ENCODE results near the gene LAMC1. TPM values are rescaled to one million over a fixed set of nuclear protein-coding genes. Genes with fewer than 3 reads are reported as not detected.
"Not testable (repeated sequence)": the region's sequence is repeated elsewhere in the genome, so short reads cannot be mapped to it uniquely, and the experiment has no call there.

The LAMC1 gene
- total and polyA plus RNA-seq, 4 donors, result 23.4 to 272 (median 116) TPM

DNA sequence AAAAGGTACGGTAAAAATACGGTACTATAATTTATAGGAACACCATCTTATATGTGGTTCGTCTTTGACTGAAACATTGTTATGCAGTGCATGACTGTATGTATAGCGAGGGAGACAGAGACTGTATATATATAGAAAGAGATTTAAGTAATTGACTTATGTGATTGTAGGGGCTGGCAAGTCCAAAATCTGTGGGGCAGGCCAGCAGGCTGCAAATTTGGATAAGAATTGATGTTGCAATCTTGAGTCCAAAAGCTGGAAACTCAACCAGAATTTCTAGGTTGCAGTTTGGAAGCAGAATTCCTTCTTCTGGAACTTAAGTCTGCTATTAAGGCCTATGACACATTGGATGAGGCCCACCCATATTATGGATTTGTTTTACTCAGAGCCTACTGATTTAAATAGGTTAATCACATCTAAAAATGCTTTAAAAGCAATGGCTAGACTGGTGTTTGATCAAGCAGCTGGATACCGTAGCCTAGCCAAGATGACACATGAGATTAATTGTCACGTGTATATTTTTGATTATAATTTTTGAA is 42.0 kb downstream of the LAMC1 start:
- H3K27me3 ChIP-seq (ENCODE audit: control insufficient read depth in 3 of 3, insufficient read depth in 3 of 3, low read length in 2 of 3), result no peaks in the 10 kb centered on the region
- peaks cover 2 to 22% (median 4%) of the 10 kb centered on the region in 5 donors for H3K4me1 ChIP-seq (ENCODE audit: control insufficient read depth in 5 of 5, insufficient read depth in 5 of 5, low read length in 5 of 5)
- TF ChIP-seq, protein P1, sequence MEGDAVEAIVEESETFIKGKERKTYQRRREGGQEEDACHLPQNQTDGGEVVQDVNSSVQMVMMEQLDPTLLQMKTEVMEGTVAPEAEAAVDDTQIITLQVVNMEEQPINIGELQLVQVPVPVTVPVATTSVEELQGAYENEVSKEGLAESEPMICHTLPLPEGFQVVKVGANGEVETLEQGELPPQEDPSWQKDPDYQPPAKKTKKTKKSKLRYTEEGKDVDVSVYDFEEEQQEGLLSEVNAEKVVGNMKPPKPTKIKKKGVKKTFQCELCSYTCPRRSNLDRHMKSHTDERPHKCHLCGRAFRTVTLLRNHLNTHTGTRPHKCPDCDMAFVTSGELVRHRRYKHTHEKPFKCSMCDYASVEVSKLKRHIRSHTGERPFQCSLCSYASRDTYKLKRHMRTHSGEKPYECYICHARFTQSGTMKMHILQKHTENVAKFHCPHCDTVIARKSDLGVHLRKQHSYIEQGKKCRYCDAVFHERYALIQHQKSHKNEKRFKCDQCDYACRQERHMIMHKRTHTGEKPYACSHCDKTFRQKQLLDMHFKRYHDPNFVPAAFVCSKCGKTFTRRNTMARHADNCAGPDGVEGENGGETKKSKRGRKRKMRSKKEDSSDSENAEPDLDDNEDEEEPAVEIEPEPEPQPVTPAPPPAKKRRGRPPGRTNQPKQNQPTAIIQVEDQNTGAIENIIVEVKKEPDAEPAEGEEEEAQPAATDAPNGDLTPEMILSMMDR (IDR thresholded peaks at IDR 0.05; ENCODE audit: control extremely low read depth, extremely low read depth), result no peak
- 93 to 98% methylated on average over 6 of the region's 6 CpGs for WGBS, 2 donors
- ATAC-seq (ENCODE audit: insufficient read depth, low FRiP score) (no peak), DNase-seq (no peak)
- H3K9ac ChIP-seq (ENCODE audit: insufficient read depth in 1 of 2, low read length in 2 of 2), result no peak overlapping the region
- H3K4me3 ChIP-seq, result no peak overlapping the region
- H3K9me3 ChIP-seq (ENCODE audit: control insufficient read depth in 4 of 4, insufficient read depth in 3 of 4, low read length in 3 of 4), result peaks cover 0 to 2% (median 0%) of the 10 kb centered on the region in 4 donors
- no peak overlapping the region for H3K27ac ChIP-seq (ENCODE audit: low read depth in 1 of 2, low read length in 1 of 2)
- H3K36me3 ChIP-seq (ENCODE audit: control insufficient read depth in 4 of 4, insufficient read depth in 4 of 4, low read length in 4 of 4), result no peaks in the 10 kb centered on the region

DNA sequence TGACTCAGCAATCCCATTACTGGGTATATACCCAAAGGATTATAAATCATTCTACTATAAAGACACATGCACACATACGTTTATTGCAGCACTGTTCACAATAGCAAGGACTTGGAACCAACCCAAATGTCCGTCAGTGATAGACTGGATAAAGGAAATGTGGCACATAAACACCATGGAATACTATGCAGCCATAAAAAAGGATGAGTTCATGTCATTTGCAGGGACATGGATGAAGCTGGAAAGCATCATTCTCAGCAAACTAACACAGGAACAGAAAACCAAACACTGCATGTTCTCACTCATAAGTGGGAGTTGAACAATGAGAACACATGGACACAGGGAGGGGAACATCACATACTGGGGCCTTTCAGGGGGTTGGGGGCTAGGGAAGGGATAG is 43.2 kb downstream of the LAMC1 start:
- DNase-seq; ATAC-seq (ENCODE audit: insufficient read depth, low FRiP score); H3K36me3 ChIP-seq (ENCODE audit: control insufficient read depth in 4 of 4, insufficient read depth in 4 of 4, low read length in 4 of 4); H3K4me3 ChIP-seq; H3K27me3 ChIP-seq (ENCODE audit: control insufficient read depth in 3 of 3, insufficient read depth in 3 of 3, low read length in 2 of 3); H3K9me3 ChIP-seq (ENCODE audit: control insufficient read depth in 4 of 4, insufficient read depth in 3 of 4, low read length in 3 of 4); H3K27ac ChIP-seq (ENCODE audit: low read depth in 1 of 2, low read length in 1 of 2); H3K9ac ChIP-seq (ENCODE audit: insufficient read depth in 1 of 2, low read length in 2 of 2): not testable (repeated sequence)
- WGBS, 2 donors, result 80 to 81% methylated on average over 2 of the region's 2 CpGs
- H3K4me1 ChIP-seq (ENCODE audit: control insufficient read depth in 5 of 5, insufficient read depth in 5 of 5, low read length in 5 of 5), result peaks cover 2 to 18% (median 8%) of the 10 kb centered on the region in 5 donors

DNA sequence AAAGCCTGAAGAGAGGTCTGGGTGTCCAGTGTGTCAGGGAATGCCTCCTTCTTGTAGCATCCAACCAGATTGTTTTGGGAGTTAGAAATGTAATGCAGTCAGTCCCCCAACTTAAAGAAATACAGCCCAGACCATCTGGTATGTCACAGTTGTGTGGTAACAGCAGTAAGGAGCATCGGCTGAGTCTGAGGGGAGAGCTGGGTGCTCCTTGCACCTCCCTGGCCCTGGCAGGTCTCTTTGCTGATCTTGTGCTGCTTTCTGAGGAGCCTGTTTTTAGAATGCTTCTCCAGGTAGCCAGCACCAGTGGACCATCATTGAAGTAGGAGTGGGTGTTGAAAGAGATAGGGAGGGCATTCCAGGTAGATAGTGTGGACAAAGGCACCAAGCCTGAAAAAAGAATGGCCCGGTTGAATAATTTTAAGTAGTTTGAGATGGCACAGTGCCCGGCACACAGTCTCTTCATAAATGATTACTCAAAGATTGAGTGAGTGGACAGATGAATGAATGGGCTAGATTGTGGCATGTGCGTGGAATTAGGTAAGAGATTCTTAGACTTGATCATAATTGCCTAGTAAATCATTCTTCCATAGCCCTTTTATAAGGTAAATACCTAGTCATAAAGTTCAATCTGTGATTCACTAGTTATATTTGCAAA is 46.5 kb downstream of the LAMC1 start:
- Histone ChIP-seq H3K9ac (ENCODE audit: insufficient read depth in 1 of 2, low read length in 2 of 2) (no peak overlapping the region), H3K27me3 (ENCODE audit: control insufficient read depth in 3 of 3, insufficient read depth in 3 of 3, low read length in 2 of 3) (no peaks in the 10 kb centered on the region), H3K27ac (ENCODE audit: low read depth in 1 of 2, low read length in 1 of 2) (no peak overlapping the region), H3K4me1 (ENCODE audit: control insufficient read depth in 5 of 5, insufficient read depth in 5 of 5, low read length in 5 of 5) (peaks cover 4 to 32% (median 10%) of the 10 kb centered on the region in 5 donors), H3K4me3 (no peak overlapping the region), H3K9me3 (ENCODE audit: control insufficient read depth in 4 of 4, insufficient read depth in 3 of 4, low read length in 3 of 4) (peaks cover 0 to 2% (median 0%) of the 10 kb centered on the region in 4 donors), H3K36me3 (ENCODE audit: control insufficient read depth in 4 of 4, insufficient read depth in 4 of 4, low read length in 4 of 4) (no peaks in the 10 kb centered on the region)
- WGBS, 2 donors, result 70 to 76% methylated on average over 4 of the region's 4 CpGs
- TF ChIP-seq, protein P1 (IDR thresholded peaks at IDR 0.05; ENCODE audit: control extremely low read depth, extremely low read depth), result no peak
- DNase-seq, result no peak
- ATAC-seq (ENCODE audit: insufficient read depth, low FRiP score), result peak; percentile 55

DNA sequence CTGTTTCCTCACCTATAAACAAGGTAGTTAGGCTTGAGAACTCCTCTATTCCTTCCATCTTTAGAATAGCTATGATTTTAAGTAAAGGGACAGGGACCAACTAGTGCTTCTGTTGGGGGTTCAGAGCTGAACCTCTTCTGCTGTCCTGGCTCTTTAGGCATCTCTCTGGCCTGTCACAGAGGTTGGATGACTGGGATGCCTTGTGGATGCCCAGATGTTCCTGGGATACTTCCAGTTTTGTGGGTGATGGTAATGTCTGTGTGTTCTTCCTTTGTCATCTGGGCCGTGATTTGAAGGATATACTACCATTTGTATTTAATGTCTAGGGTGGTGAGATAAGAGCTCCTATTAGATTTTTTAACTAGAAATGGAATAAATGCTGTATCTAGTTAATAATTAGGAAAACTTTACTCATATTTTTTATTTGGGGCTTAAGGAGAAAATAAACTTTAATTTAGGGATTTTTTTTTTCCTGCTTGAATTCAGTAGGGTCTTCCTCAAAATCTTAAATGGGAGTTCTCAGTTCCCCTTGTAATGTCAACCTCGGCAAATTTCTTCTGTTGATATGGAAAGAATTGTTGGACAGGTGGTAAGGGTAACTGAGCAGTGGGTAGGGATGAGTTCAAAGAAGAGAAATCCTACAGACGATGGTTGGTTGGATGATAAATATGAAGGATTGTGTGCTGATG is 47.2 kb downstream of the LAMC1 start:
- H3K27me3 ChIP-seq (ENCODE audit: control insufficient read depth in 3 of 3, insufficient read depth in 3 of 3, low read length in 2 of 3), result no peaks in the 10 kb centered on the region
- DNase-seq (no peak), ATAC-seq (ENCODE audit: insufficient read depth, low FRiP score) (no peak)
- 54 to 59% methylated on average over 3 of the region's 3 CpGs for WGBS, 2 donors
- no peaks in the 10 kb centered on the region for H3K9me3 ChIP-seq (ENCODE audit: control insufficient read depth in 4 of 4, insufficient read depth in 3 of 4, low read length in 3 of 4)
- H3K27ac ChIP-seq (ENCODE audit: low read depth in 1 of 2, low read length in 1 of 2), result peak overlapping the region in 1 of 2 donors; percentile 62
- TF ChIP-seq, protein P1 (IDR thresholded peaks at IDR 0.05; ENCODE audit: control extremely low read depth, extremely low read depth), result no peak
- H3K4me1 ChIP-seq (ENCODE audit: control insufficient read depth in 5 of 5, insufficient read depth in 5 of 5, low read length in 5 of 5), result peaks cover 5 to 32% (median 12%) of the 10 kb centered on the region in 5 donors
- no peak overlapping the region for H3K9ac ChIP-seq (ENCODE audit: insufficient read depth in 1 of 2, low read length in 2 of 2)
- peaks cover 0 to 1% (median 0%) of the 10 kb centered on the region in 4 donors for H3K36me3 ChIP-seq (ENCODE audit: control insufficient read depth in 4 of 4, insufficient read depth in 4 of 4, low read length in 4 of 4)
- H3K4me3 ChIP-seq, result no peak overlapping the region
